Esophagus muscularis mucosa (tissue), 3 donors: ENCODE data around the gene B3GNT5.

Source experiments
- POLR2A ChIP-seq: fragments of 450-650 bp; IDR thresholded peaks from one replicate; pipeline ENCODE4 v1.6.1; 2017; ENCODE audit warnings: antibody characterized with exemption, moderate library complexity, mild to moderate bottlenecking, low read depth
- TF ChIP-seq, protein P1 (sequence below), 3 experiments: fragments of 200-600 bp in 2 of 3; fragments of 450-650 bp in 1 of 3; sonication (generic) in 2 of 3; IDR thresholded peaks; one replicate each; pipeline ENCODE4 v1.5.1; 2017 to 2019; ENCODE audit warnings: antibody characterized with exemption in 3 of 3, mild to moderate bottlenecking in 2 of 3, moderate library complexity in 1 of 3

DNA sequence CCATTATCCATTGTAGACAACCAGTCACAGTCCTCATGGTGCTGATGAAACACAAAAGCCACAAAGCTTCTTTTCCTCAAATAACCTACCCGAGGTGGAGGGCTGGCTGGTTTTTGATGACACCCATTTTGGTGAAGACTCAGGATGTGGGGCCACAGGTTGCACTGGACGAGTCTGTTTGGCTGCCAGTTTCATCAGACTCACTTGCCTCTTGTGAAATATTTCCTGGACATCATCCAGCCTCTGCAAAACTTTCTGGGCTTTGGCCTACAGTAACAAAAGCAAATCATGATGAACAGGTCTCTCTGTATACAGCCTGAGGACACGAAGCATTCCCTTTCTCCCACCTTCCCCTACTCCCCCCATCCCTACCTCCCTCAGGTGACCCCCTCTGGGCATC is 42.2 kb downstream of the B3GNT5 start:
- TF ChIP-seq, protein P1, sequence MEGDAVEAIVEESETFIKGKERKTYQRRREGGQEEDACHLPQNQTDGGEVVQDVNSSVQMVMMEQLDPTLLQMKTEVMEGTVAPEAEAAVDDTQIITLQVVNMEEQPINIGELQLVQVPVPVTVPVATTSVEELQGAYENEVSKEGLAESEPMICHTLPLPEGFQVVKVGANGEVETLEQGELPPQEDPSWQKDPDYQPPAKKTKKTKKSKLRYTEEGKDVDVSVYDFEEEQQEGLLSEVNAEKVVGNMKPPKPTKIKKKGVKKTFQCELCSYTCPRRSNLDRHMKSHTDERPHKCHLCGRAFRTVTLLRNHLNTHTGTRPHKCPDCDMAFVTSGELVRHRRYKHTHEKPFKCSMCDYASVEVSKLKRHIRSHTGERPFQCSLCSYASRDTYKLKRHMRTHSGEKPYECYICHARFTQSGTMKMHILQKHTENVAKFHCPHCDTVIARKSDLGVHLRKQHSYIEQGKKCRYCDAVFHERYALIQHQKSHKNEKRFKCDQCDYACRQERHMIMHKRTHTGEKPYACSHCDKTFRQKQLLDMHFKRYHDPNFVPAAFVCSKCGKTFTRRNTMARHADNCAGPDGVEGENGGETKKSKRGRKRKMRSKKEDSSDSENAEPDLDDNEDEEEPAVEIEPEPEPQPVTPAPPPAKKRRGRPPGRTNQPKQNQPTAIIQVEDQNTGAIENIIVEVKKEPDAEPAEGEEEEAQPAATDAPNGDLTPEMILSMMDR (IDR thresholded peaks at IDR 0.05) = no peak
- no peak for TF ChIP-seq POLR2A
